GM19035 (cell line): ENCODE data around the gene TMEM271.
"Not testable (repeated sequence)": the region's sequence is repeated elsewhere in the genome, so short reads cannot be mapped to it uniquely, and the experiment has no call there.

Experiments
- ATAC-seq: cut with Tn5 transposase; IDR thresholded peaks from one replicate; pipeline ENCODE4 v1.9.1; 2021; ENCODE audit not compliant: unreplicated experiment

Gene TMEM271

GRCh38 chr4:610411-611261 lies 34.5 kb upstream of the TMEM271 start:
- no peak for ATAC-seq

- no peak for ATAC-seq
Measured at GRCh38 chr4:609400-610050, 33.4 kb upstream of the TMEM271 start.

GRCh38 chr4:608236-608635 lies 32.1 kb upstream of the TMEM271 start:
- no peak for ATAC-seq

GRCh38 chr4:605702-606425 lies 29.8 kb upstream of the TMEM271 start:
- ATAC-seq, result no peak

- ATAC-seq, result no peak
Measured at GRCh38 chr4:604131-604530, 28.0 kb upstream of the TMEM271 start.

GRCh38 chr4:602559-602942 lies 26.5 kb upstream of the TMEM271 start:
- ATAC-seq, result no peak

- ATAC-seq, result no peak
Measured at GRCh38 chr4:601612-602558, 25.8 kb upstream of the TMEM271 start.

- no peak for ATAC-seq
Measured at GRCh38 chr4:600850-601515, 24.9 kb upstream of the TMEM271 start.

GRCh38 chr4:600166-600565 lies 24.1 kb upstream of the TMEM271 start:
- ATAC-seq, result no peak

GRCh38 chr4:598925-599324 lies 22.8 kb upstream of the TMEM271 start:
- ATAC-seq, result no peak

- no peak for ATAC-seq
Measured at GRCh38 chr4:592825-593520, 16.9 kb upstream of the TMEM271 start.

GRCh38 chr4:592178-592577 lies 16.1 kb upstream of the TMEM271 start:
- ATAC-seq, result not testable (repeated sequence)

GRCh38 chr4:590313-590841 lies 14.3 kb upstream of the TMEM271 start:
- no peak for ATAC-seq

GRCh38 chr4:589219-589963 lies 13.3 kb upstream of the TMEM271 start:
- ATAC-seq, result no peak

GRCh38 chr4:588351-588849 lies 12.3 kb upstream of the TMEM271 start:
- ATAC-seq, result no peak

GRCh38 chr4:587671-588350 lies 11.7 kb upstream of the TMEM271 start:
- no peak for ATAC-seq

GRCh38 chr4:583820-584219 lies 7.7 kb upstream of the TMEM271 start:
- ATAC-seq, result no peak
